ENCODE data around the gene TMC6.
"Not testable (repeated sequence)": the region's sequence is repeated elsewhere in the genome, so short reads cannot be mapped to it uniquely, and the experiment has no call there.

The TMC6 gene

GRCh38 chr17:78128551-78129350, at the start of gene TMC6:
TMC6 (minus strand) TSS chr17:78128755; CDS start chr17:78126832, 1,923 bp downstream.
- peak in 32 of 51 donors; percentile 25 to 78 (median 48) for DNase-seq

- DNase-seq: peak in 42 of 51 donors; percentile 12 to 69 (median 30)
Measured at GRCh38 chr17:78176548-78177025, 48.0 kb upstream of the TMC6 start.

GRCh38 chr17:78175643-78175981, 47.1 kb upstream of the TMC6 start:
- DNase-seq: no peak

GRCh38 chr17:78174870-78175642, 46.5 kb upstream of the TMC6 start:
- peak in 2 of 51 donors; percentile 22 to 56 for DNase-seq

GRCh38 chr17:78174346-78174869, 45.9 kb upstream of the TMC6 start:
- peak in 50 of 51 donors; percentile 27 to 98 (median 81) for DNase-seq

GRCh38 chr17:78173097-78173715, 44.7 kb upstream of the TMC6 start:
- no peak for DNase-seq

- peak in 11 of 51 donors; percentile 9 to 38 (median 19) for DNase-seq
Measured at GRCh38 chr17:78172249-78173051, 43.9 kb upstream of the TMC6 start.

GRCh38 chr17:78171591-78172248, 43.2 kb upstream of the TMC6 start:
- DNase-seq: not testable (repeated sequence)

GRCh38 chr17:78170692-78171590, 42.4 kb upstream of the TMC6 start:
- DNase-seq: no peak

GRCh38 chr17:78168903-78169793, 40.6 kb upstream of the TMC6 start:
- DNase-seq: peak in 41 of 51 donors; percentile 6 to 77 (median 40)

- DNase-seq: peak in 45 of 51 donors; percentile 12 to 85 (median 49)
Measured at GRCh38 chr17:78168242-78168902, 39.8 kb upstream of the TMC6 start, which contains the start of gene SYNGR2. SYNGR2 (plus strand) TSS chr17:78168581; CDS start chr17:78168617, 36 bp downstream.

GRCh38 chr17:78166416-78166815, 37.9 kb upstream of the TMC6 start:
- DNase-seq: no peak

GRCh38 chr17:78164748-78165607, 36.4 kb upstream of the TMC6 start:
- no peak for DNase-seq

GRCh38 chr17:78163881-78164747, 35.6 kb upstream of the TMC6 start:
- DNase-seq: no peak

GRCh38 chr17:78159575-78160158, 31.1 kb upstream of the TMC6 start:
- DNase-seq: no peak

Measured in hypothalamus (tissue), 51 donors.